HG02885 (cell line): ENCODE results near the gene PCNX3.
A peak's percentile ranks its signal among the peaks of the same experiment; 100 is the strongest.

Experiments used
- ATAC-seq: cut with Tn5 transposase; IDR thresholded peaks from one replicate; pipeline ENCODE4 v1.9.1; 2021; ENCODE audit warnings: mild to moderate bottlenecking; ENCODE audit not compliant: unreplicated experiment, poor library complexity

PCNX3 gene

GRCh38 chr11:65580031-65580692 lies 35.4 kb upstream of the PCNX3 start:
- ATAC-seq = no peak

- ATAC-seq = no peak
Measured at GRCh38 chr11:65580756-65581155, 34.8 kb upstream of the PCNX3 start.

- ATAC-seq = no peak
Measured at GRCh38 chr11:65581928-65582327, 33.6 kb upstream of the PCNX3 start.

- no peak for ATAC-seq
Measured at GRCh38 chr11:65583589-65583988, 32.0 kb upstream of the PCNX3 start.

- ATAC-seq = no peak
Measured at GRCh38 chr11:65584106-65584505, 31.5 kb upstream of the PCNX3 start.

GRCh38 chr11:65584723-65585171 lies 30.8 kb upstream of the PCNX3 start:
- ATAC-seq = no peak

GRCh38 chr11:65585396-65586246 lies 30.0 kb upstream of the PCNX3 start:
- no peak for ATAC-seq

- ATAC-seq = no peak
Measured at GRCh38 chr11:65586247-65586630, 29.3 kb upstream of the PCNX3 start.

GRCh38 chr11:65586676-65587075 lies 28.9 kb upstream of the PCNX3 start:
- ATAC-seq = no peak

- peak; percentile 76 for ATAC-seq
Measured at GRCh38 chr11:65588199-65589054, 27.1 kb upstream of the PCNX3 start.

- no peak for ATAC-seq
Measured at GRCh38 chr11:65589444-65590239, 25.9 kb upstream of the PCNX3 start.

- ATAC-seq = no peak
Measured at GRCh38 chr11:65590240-65590738, 25.3 kb upstream of the PCNX3 start.

GRCh38 chr11:65591939-65592857 lies 23.4 kb upstream of the PCNX3 start:
- no peak for ATAC-seq

- no peak for ATAC-seq
Measured at GRCh38 chr11:65592858-65593517, 22.6 kb upstream of the PCNX3 start.

GRCh38 chr11:65593518-65594414 lies 21.8 kb upstream of the PCNX3 start:
- no peak for ATAC-seq

GRCh38 chr11:65595131-65595530 lies 20.4 kb upstream of the PCNX3 start:
- no peak for ATAC-seq

GRCh38 chr11:65595543-65596281 lies 19.9 kb upstream of the PCNX3 start, which contains the start of gene KCNK7:
Gene KCNK7 (minus strand): TSS chr11:65595800. CDS start chr11:65595772, 28 bp downstream.
- ATAC-seq = no peak
